Glutamatergic neuron (in vitro differentiated cells): ENCODE data around the gene TBC1D17. TPM values are rescaled to one million over a fixed set of nuclear protein-coding genes. Genes with fewer than 3 reads are reported as not detected.
A peak's percentile ranks its signal among the peaks of the same experiment; 100 is the strongest.

Source experiments
- DNase-seq: peaks from one replicate; pipeline ENCODE4 v3.0.0; 2022
- H3K27ac Mint-ChIP-seq: one replicate; pipeline ENCODE4 v1.8.0; 2020; ENCODE audit warnings: mild to moderate bottlenecking, mixed read lengths, inconsistent platforms; ENCODE audit not compliant: unreplicated experiment
- H3K27me3 Mint-ChIP-seq: one replicate; pipeline ENCODE4 v1.8.0; 2020; ENCODE audit warnings: mild to moderate bottlenecking, moderate library complexity, mixed read lengths, inconsistent platforms; ENCODE audit not compliant: unreplicated experiment
- H3K36me3 Mint-ChIP-seq: one replicate; pipeline ENCODE4 v1.8.0; 2020; ENCODE audit warnings: mild to moderate bottlenecking, mixed read lengths, inconsistent platforms; ENCODE audit not compliant: unreplicated experiment
- H3K4me1 Mint-ChIP-seq: one replicate; pipeline ENCODE4 v1.8.0; 2020; ENCODE audit warnings: mild to moderate bottlenecking, low read depth, mixed read lengths, inconsistent platforms; ENCODE audit not compliant: unreplicated experiment
- H3K4me3 Mint-ChIP-seq: one replicate; pipeline ENCODE4 v1.8.0; 2020; ENCODE audit warnings: mild to moderate bottlenecking, mixed read lengths, inconsistent platforms; ENCODE audit not compliant: unreplicated experiment
- H3K9me3 Mint-ChIP-seq: one replicate; pipeline ENCODE4 v1.8.0; 2020; ENCODE audit warnings: mild to moderate bottlenecking, moderate library complexity, mixed read lengths, inconsistent platforms; ENCODE audit not compliant: unreplicated experiment
- CTCF ChIP-seq: fragments of 200-600 bp; sonication (generic); IDR thresholded peaks from one replicate; pipeline ENCODE4 v1.5.0; 2021; ENCODE audit not compliant: partially characterized antibody, unreplicated experiment
- total RNA-seq: library from RNA; stranded (reverse); fragmentation: NEBNext Ultra II Directional; extraction: Animal tissue kit (Norgen Biotek cat#: 25700); gene quantifications from one replicate; pipeline ENCODE4 v1.2.1, GENCODE V29; 2021; ENCODE audit not compliant: unreplicated experiment

The TBC1D17 gene
- total RNA-seq, 1 donor from 2014 or later, result 56.8 TPM

GRCh38 chr19:49873129-49873521 is 4.4 kb upstream of the TBC1D17 start:
- peaks cover 12% of the 10 kb centered on the region for H3K9me3 Mint-ChIP-seq
- H3K4me3 Mint-ChIP-seq, result no peak overlapping the region
- no peak overlapping the region for H3K27ac Mint-ChIP-seq
- H3K27me3 Mint-ChIP-seq, result peaks cover 14% of the 10 kb centered on the region
- no peaks in the 10 kb centered on the region for H3K36me3 Mint-ChIP-seq
- H3K4me1 Mint-ChIP-seq, result peaks cover 13% of the 10 kb centered on the region
- no peak for DNase-seq
- TF ChIP-seq CTCF, result no peak

DNA sequence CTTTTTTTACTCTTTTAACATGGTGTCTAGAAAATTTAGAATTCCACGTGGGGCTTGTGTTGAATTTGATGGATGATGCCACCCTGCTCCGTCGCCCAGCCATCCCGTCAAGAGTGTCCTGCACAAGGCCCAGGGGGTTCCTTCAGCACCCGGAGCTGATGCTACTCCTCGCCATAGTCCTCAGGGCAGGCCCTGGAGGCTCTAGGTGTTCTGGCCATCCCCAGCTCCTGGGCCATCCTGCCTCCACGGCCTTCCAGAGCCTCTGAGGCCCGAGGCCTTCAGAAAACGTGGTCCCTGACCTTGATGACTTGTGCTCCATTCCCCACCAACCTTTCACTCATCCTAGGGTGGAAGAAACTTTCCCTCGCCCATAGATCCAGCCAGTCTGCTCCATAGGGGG is 3.7 kb upstream of the TBC1D17 start:
- no peak overlapping the region for H3K27ac Mint-ChIP-seq
- H3K4me1 Mint-ChIP-seq, result peaks cover 14% of the 10 kb centered on the region
- no peak for DNase-seq
- TF ChIP-seq CTCF, result no peak
- peaks cover 17% of the 10 kb centered on the region for H3K27me3 Mint-ChIP-seq
- H3K4me3 Mint-ChIP-seq, result peak overlapping the region; percentile 55
- H3K9me3 Mint-ChIP-seq, result peaks cover 15% of the 10 kb centered on the region
- H3K36me3 Mint-ChIP-seq, result no peaks in the 10 kb centered on the region

- DNase-seq, result no peak
- TF ChIP-seq CTCF, result no peak
- H3K9me3 Mint-ChIP-seq, result peaks cover 17% of the 10 kb centered on the region
- peak overlapping the region; percentile 55 for H3K4me3 Mint-ChIP-seq
- no peaks in the 10 kb centered on the region for H3K36me3 Mint-ChIP-seq
- H3K27me3 Mint-ChIP-seq, result peaks cover 21% of the 10 kb centered on the region
- H3K27ac Mint-ChIP-seq, result peak overlapping the region; percentile 66
- H3K4me1 Mint-ChIP-seq, result peaks cover 17% of the 10 kb centered on the region
Observed at GRCh38 chr19:49874503-49875157, 2.9 kb upstream of the TBC1D17 start.

- no peak overlapping the region for H3K4me3 Mint-ChIP-seq
- peaks cover 16% of the 10 kb centered on the region for H3K4me1 Mint-ChIP-seq
- peaks cover 15% of the 10 kb centered on the region for H3K9me3 Mint-ChIP-seq
- no peak for DNase-seq
- no peak for TF ChIP-seq CTCF
- peak overlapping the region; percentile 66 for H3K27ac Mint-ChIP-seq
- H3K27me3 Mint-ChIP-seq, result peaks cover 18% of the 10 kb centered on the region
- no peaks in the 10 kb centered on the region for H3K36me3 Mint-ChIP-seq
Observed at GRCh38 chr19:49875177-49875576, 2.3 kb upstream of the TBC1D17 start.

DNA sequence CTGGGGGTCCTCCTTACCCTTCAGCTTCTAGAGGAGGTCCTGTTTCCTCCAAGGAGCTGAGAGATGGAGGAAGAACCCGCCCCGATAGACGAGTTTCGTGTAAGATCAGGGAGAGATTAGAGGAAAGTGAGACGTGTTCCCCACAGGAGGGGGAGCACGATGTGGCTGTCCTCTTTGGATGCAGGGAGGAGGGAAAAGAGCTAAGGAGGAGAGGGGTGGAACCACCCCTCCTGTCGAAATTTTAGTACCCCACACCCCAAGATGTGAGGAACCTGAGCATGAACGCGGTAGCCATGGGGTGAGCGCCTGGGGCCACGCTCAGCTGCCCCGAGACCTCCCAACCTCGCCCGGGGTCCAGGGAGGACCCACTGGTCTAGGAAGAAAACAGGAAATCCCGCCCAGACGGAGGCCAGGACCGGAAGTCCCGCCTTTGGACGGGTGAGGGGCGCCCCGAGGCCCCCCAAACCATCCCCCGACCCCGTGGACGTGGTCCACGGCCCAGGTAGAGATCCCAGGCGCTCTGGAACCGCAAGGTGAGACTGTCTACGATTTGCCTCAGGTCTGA is 1.6 kb upstream of the TBC1D17 start:
- no peak for TF ChIP-seq CTCF
- Mint-ChIP-seq H3K36me3 (no peaks in the 10 kb centered on the region), H3K4me1 (peaks cover 11% of the 10 kb centered on the region), H3K4me3 (no peak overlapping the region), H3K27me3 (peaks cover 18% of the 10 kb centered on the region), H3K9me3 (peaks cover 14% of the 10 kb centered on the region), H3K27ac (no peak overlapping the region)
- DNase-seq, result peak; percentile 78
